Measurements from ENCODE around the gene NSDHL.

DNA sequence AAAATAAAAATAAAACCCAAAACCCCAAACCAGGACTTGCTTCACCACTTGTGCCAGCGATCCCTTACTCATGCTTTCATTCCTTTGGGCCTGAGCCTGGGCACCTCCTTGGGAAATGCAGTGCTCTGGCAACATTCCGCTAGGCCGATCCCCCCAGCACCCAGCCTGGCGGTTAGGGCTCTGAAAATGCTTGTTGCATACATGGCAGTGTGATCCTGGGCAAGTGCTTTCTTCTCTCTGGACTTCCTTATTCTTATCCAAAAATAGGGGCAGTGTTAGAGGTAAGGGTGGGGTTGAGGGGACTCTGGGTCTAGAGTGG is 71.6 kb downstream of the NSDHL start:
- TF ChIP-seq, protein P1, sequence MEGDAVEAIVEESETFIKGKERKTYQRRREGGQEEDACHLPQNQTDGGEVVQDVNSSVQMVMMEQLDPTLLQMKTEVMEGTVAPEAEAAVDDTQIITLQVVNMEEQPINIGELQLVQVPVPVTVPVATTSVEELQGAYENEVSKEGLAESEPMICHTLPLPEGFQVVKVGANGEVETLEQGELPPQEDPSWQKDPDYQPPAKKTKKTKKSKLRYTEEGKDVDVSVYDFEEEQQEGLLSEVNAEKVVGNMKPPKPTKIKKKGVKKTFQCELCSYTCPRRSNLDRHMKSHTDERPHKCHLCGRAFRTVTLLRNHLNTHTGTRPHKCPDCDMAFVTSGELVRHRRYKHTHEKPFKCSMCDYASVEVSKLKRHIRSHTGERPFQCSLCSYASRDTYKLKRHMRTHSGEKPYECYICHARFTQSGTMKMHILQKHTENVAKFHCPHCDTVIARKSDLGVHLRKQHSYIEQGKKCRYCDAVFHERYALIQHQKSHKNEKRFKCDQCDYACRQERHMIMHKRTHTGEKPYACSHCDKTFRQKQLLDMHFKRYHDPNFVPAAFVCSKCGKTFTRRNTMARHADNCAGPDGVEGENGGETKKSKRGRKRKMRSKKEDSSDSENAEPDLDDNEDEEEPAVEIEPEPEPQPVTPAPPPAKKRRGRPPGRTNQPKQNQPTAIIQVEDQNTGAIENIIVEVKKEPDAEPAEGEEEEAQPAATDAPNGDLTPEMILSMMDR (IDR thresholded peaks at IDR 0.05): no peak
- TF ChIP-seq EZH2 (IDR thresholded peaks at IDR 0.05): no peak
